BE2C (cell line): ENCODE measurements around the gene SLC26A4.

ENCODE experiments used
- DNase-seq: peaks from one replicate; pipeline ENCODE4 v3.0.0-alpha.2; 2020
- H3K27me3 ChIP-seq: fragments of 250-450 bp; sonication (Bioruptor Pico); 2 replicates; pipeline ENCODE4 v1.5.1; 2020; ENCODE audit warnings: mild to moderate bottlenecking
- H3K36me3 ChIP-seq: fragments of 250-450 bp; sonication (Bioruptor Pico); 2 replicates; pipeline ENCODE4 v1.5.1; 2020; ENCODE audit warnings: mild to moderate bottlenecking
- H3K4me1 ChIP-seq: fragments of 250-450 bp; sonication (Bioruptor Pico); 2 replicates; pipeline ENCODE4 v1.5.1; 2020
- H3K4me3 ChIP-seq: 2 replicates; pipeline ENCODE4 v1.5.1; 2011; ENCODE audit warnings: low read depth, low read length
- H3K9me3 ChIP-seq: fragments of 250-450 bp; sonication (Bioruptor Pico); 2 replicates; pipeline ENCODE4 v1.5.1; 2020
- TF ChIP-seq, protein P1 (sequence below): IDR thresholded peaks from 2 replicates; pipeline ENCODE4 v1.5.1; 2012; ENCODE audit warnings: mild to moderate bottlenecking, low read depth, low read length

The SLC26A4 gene

GRCh38 chr7:107672183-107672582 lies 11.6 kb downstream of the SLC26A4 start:
- Histone ChIP-seq H3K4me1 (no peaks in the 10 kb centered on the region), H3K36me3 (no peaks in the 10 kb centered on the region), H3K9me3 (no peaks in the 10 kb centered on the region), H3K27me3 (no peaks in the 10 kb centered on the region), H3K4me3 (no peak overlapping the region)
- TF ChIP-seq, protein P1, sequence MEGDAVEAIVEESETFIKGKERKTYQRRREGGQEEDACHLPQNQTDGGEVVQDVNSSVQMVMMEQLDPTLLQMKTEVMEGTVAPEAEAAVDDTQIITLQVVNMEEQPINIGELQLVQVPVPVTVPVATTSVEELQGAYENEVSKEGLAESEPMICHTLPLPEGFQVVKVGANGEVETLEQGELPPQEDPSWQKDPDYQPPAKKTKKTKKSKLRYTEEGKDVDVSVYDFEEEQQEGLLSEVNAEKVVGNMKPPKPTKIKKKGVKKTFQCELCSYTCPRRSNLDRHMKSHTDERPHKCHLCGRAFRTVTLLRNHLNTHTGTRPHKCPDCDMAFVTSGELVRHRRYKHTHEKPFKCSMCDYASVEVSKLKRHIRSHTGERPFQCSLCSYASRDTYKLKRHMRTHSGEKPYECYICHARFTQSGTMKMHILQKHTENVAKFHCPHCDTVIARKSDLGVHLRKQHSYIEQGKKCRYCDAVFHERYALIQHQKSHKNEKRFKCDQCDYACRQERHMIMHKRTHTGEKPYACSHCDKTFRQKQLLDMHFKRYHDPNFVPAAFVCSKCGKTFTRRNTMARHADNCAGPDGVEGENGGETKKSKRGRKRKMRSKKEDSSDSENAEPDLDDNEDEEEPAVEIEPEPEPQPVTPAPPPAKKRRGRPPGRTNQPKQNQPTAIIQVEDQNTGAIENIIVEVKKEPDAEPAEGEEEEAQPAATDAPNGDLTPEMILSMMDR = no peak
- DNase-seq = no peak

GRCh38 chr7:107676249-107676648 lies 15.6 kb downstream of the SLC26A4 start:
- no peak for DNase-seq
- Histone ChIP-seq H3K36me3 (no peaks in the 10 kb centered on the region), H3K4me3 (no peak overlapping the region), H3K4me1 (no peaks in the 10 kb centered on the region), H3K9me3 (no peaks in the 10 kb centered on the region), H3K27me3 (no peaks in the 10 kb centered on the region)
- TF ChIP-seq, protein P1 = no peak

- TF ChIP-seq, protein P1 = no peak
- no peak for DNase-seq
- H3K27me3 ChIP-seq = no peaks in the 10 kb centered on the region
- H3K36me3 ChIP-seq = no peaks in the 10 kb centered on the region
- H3K9me3 ChIP-seq = no peaks in the 10 kb centered on the region
- no peak overlapping the region for H3K4me3 ChIP-seq
- no peaks in the 10 kb centered on the region for H3K4me1 ChIP-seq
Observed at GRCh38 chr7:107678110-107678753, 17.6 kb downstream of the SLC26A4 start.

DNA sequence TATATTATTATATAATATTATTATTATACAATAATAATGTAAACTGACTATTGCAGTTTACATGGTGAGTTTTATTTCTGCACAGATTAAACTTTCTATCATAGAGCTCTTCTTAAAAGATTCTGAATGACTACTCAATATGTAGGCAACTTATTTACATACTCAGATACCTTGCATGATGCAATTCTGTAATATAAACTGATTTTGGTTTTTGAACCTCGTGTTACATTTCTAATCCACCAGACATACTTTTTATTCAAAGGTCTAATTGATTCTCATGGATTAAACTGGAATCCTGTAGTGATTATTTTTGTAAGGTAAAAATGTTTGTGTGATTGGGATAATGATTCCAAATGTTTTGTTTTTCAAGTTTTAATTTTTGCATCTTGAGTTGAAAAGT lies 19.9 kb downstream of the SLC26A4 start:
- no peaks in the 10 kb centered on the region for H3K36me3 ChIP-seq
- DNase-seq = no peak
- no peaks in the 10 kb centered on the region; the same call in none of the 2 replicates for H3K4me1 ChIP-seq
- no peak overlapping the region for H3K4me3 ChIP-seq
- TF ChIP-seq, protein P1 = no peak
- no peaks in the 10 kb centered on the region for H3K9me3 ChIP-seq
- no peaks in the 10 kb centered on the region for H3K27me3 ChIP-seq

GRCh38 chr7:107682886-107683285 lies 22.3 kb downstream of the SLC26A4 start:
- Histone ChIP-seq H3K27me3 (no peaks in the 10 kb centered on the region), H3K9me3 (no peaks in the 10 kb centered on the region), H3K4me3 (no peak overlapping the region), H3K36me3 (no peaks in the 10 kb centered on the region), H3K4me1 (no peaks in the 10 kb centered on the region; the same call in none of the 2 replicates)
- DNase-seq = no peak
- TF ChIP-seq, protein P1 = no peak

DNA sequence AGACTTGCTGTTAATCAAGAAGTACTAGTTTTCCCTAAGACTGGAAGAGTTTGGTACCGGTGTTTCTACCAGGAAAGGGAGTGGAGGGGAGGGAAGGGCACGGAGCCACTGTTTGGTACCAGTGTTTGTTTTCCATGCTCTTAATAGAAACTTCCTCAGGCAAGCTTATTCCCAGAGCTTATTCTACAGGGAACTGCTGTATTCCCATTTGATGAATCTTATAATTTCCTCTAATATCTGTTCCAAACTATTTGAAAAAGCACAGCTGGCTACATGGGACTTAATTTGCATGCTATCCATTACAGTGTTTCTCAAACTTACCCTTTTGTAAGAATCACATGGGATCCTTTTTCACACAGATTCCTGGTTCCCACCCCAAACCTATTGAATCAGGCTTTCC lies 23.7 kb downstream of the SLC26A4 start:
- TF ChIP-seq, protein P1 = no peak
- H3K36me3 ChIP-seq = no peaks in the 10 kb centered on the region
- H3K27me3 ChIP-seq = no peaks in the 10 kb centered on the region
- no peak for DNase-seq
- H3K9me3 ChIP-seq = no peaks in the 10 kb centered on the region
- no peaks in the 10 kb centered on the region; the same call in none of the 2 replicates for H3K4me1 ChIP-seq
- H3K4me3 ChIP-seq = no peak overlapping the region
